ENCODE results near the gene TNFRSF1B.

- TF ChIP-seq CTCF (IDR thresholded peaks at IDR 0.05) (no peak), POLR2A (IDR thresholded peaks at IDR 0.05) (no peak)
Measured at GRCh38 chr1:12144236-12144635, 22.6 kb upstream of the TNFRSF1B start.
